Astrocyte (in vitro differentiated cells and primary cell): ENCODE measurements around the gene NAA16. TPM values are rescaled to one million over a fixed set of nuclear protein-coding genes. Genes with fewer than 3 reads are reported as not detected.
"Not testable (repeated sequence)": the region's sequence is repeated elsewhere in the genome, so short reads cannot be mapped to it uniquely, and the experiment has no call there.

Experiments
- DNase-seq: peaks from one replicate; pipeline ENCODE4 v3.0.0-alpha.2; 2010; ENCODE audit warnings: low read depth
- FAIRE-seq: peaks from 2 replicates; lab custom pipeline; 2011; peaks lifted over from hg19 to GRCh38; lab: Jason Lieb, UNC
- H2AFZ ChIP-seq: 2 replicates; pipeline ENCODE4 v1.6.0; 2012; ENCODE audit warnings: low read depth, low read length, inconsistent platforms
- H3K27ac ChIP-seq: 2 replicates; pipeline ENCODE4 v1.5.1; 2011; ENCODE audit warnings: low read depth, low read length, inconsistent platforms
- H3K27me3 ChIP-seq: 2 replicates; pipeline ENCODE4 v1.6.0; 2011; ENCODE audit warnings: low read length, inconsistent platforms; ENCODE audit not compliant: insufficient read depth
- H3K36me3 ChIP-seq: 2 replicates; pipeline ENCODE4 v1.5.1; 2011; ENCODE audit warnings: low read length, inconsistent platforms; ENCODE audit not compliant: insufficient read depth
- H3K4me1 ChIP-seq: 2 replicates; pipeline ENCODE4 v1.5.1; 2011; ENCODE audit warnings: low read length, inconsistent platforms; ENCODE audit not compliant: insufficient read depth
- H3K4me2 ChIP-seq: 2 replicates; pipeline ENCODE4 v1.6.0; 2012; ENCODE audit warnings: low read length, inconsistent platforms
- H3K4me3 ChIP-seq: 2 replicates; pipeline ENCODE4 v1.5.1; 2011; ENCODE audit warnings: low read depth, mild to moderate bottlenecking, low read length, inconsistent platforms; ENCODE audit not compliant: insufficient read depth
- H3K79me2 ChIP-seq: 2 replicates; pipeline ENCODE4 v1.6.0; 2012; ENCODE audit warnings: mild to moderate bottlenecking, low read length, inconsistent platforms; ENCODE audit not compliant: insufficient read depth
- H3K9ac ChIP-seq: 2 replicates; pipeline ENCODE4 v1.6.0; 2012; ENCODE audit warnings: mild to moderate bottlenecking, low read length, inconsistent platforms
- H3K9me3 ChIP-seq: 2 replicates; pipeline ENCODE4 v1.5.1; 2012; ENCODE audit warnings: low read depth, mild to moderate bottlenecking, low read length, inconsistent platforms; ENCODE audit not compliant: insufficient read depth
- H4K20me1 ChIP-seq: 2 replicates; pipeline ENCODE4 v1.6.0; 2012; ENCODE audit warnings: low read length, inconsistent platforms; ENCODE audit not compliant: insufficient read depth
- H3K27ac Mint-ChIP-seq: one replicate; pipeline ENCODE4 v1.8.0; 2021; ENCODE audit warnings: mild to moderate bottlenecking, mixed read lengths; ENCODE audit not compliant: unreplicated experiment
- H3K27me3 Mint-ChIP-seq: one replicate; pipeline ENCODE4 v1.8.0; 2021; ENCODE audit warnings: low read depth, mixed read lengths; ENCODE audit not compliant: unreplicated experiment
- H3K36me3 Mint-ChIP-seq: one replicate; pipeline ENCODE4 v1.8.0; 2021; ENCODE audit warnings: low read depth, mixed read lengths; ENCODE audit not compliant: unreplicated experiment
- H3K4me1 Mint-ChIP-seq: one replicate; pipeline ENCODE4 v1.8.0; 2021; ENCODE audit warnings: low read depth, mixed read lengths; ENCODE audit not compliant: unreplicated experiment
- H3K4me3 Mint-ChIP-seq: one replicate; pipeline ENCODE4 v1.8.0; 2021; ENCODE audit warnings: mild to moderate bottlenecking, moderate library complexity, mixed read lengths; ENCODE audit not compliant: unreplicated experiment
- H3K9me3 Mint-ChIP-seq: one replicate; pipeline ENCODE4 v1.8.0; 2021; ENCODE audit warnings: mild to moderate bottlenecking, mixed read lengths; ENCODE audit not compliant: unreplicated experiment
- CTCF ChIP-seq: IDR thresholded peaks from 2 replicates; pipeline ENCODE4 v1.5.1; 2011; ENCODE audit warnings: low read depth, mild to moderate bottlenecking, inconsistent platforms, low read length, moderate library complexity; ENCODE audit not compliant: insufficient read depth
- EZH2 ChIP-seq: IDR thresholded peaks from 2 replicates; pipeline ENCODE4 v1.6.1; 2012; ENCODE audit warnings: mild to moderate bottlenecking, low read length, inconsistent platforms; ENCODE audit not compliant: insufficient read depth
- total RNA-seq: library from RNA; stranded (reverse); gene quantifications from 2 replicates; pipeline ENCODE4 v1.2.1, GENCODE V29; 2021

The NAA16 gene
- total RNA-seq, 1 donor from 2014 or later: 11.5 TPM

GRCh38 chr13:41273831-41274441 lies 37.1 kb upstream of the NAA16 start:
- H3K36me3 Mint-ChIP-seq: no peaks in the 10 kb centered on the region
- peaks cover 4% of the 10 kb centered on the region for H3K9me3 ChIP-seq
- H3K27ac Mint-ChIP-seq: no peak overlapping the region
- H3K27me3 ChIP-seq: no peaks in the 10 kb centered on the region
- H3K27ac ChIP-seq: no peak overlapping the region
- peaks cover 7% of the 10 kb centered on the region for H3K9me3 Mint-ChIP-seq
- H3K9ac ChIP-seq: no peak overlapping the region
- no peaks in the 10 kb centered on the region for H3K36me3 ChIP-seq
- H2AFZ ChIP-seq: no peak overlapping the region
- H3K4me1 ChIP-seq: no peaks in the 10 kb centered on the region
- H3K4me1 Mint-ChIP-seq: no peaks in the 10 kb centered on the region
- H3K79me2 ChIP-seq: no peaks in the 10 kb centered on the region
- FAIRE-seq (no peak), DNase-seq (no peak)
- no peak for TF ChIP-seq CTCF
- TF ChIP-seq EZH2: no peak
- H3K4me3 ChIP-seq: no peak overlapping the region
- H3K27me3 Mint-ChIP-seq: no peaks in the 10 kb centered on the region
- no peak overlapping the region for H3K4me3 Mint-ChIP-seq
- H4K20me1 ChIP-seq: no peaks in the 10 kb centered on the region
- H3K4me2 ChIP-seq: no peak overlapping the region

- FAIRE-seq (no peak), DNase-seq (no peak)
- TF ChIP-seq EZH2 (no peak), CTCF (no peak)
- Mint-ChIP-seq H3K36me3 (no peaks in the 10 kb centered on the region), H3K4me3 (no peak overlapping the region), H3K27me3 (no peaks in the 10 kb centered on the region), H3K4me1 (no peaks in the 10 kb centered on the region), H3K9me3 (peaks cover 7% of the 10 kb centered on the region), H3K27ac (no peak overlapping the region)
- Histone ChIP-seq H3K79me2 (no peaks in the 10 kb centered on the region), H3K4me1 (no peaks in the 10 kb centered on the region), H3K36me3 (no peaks in the 10 kb centered on the region), H3K27ac (no peak overlapping the region), H3K4me3 (no peak overlapping the region), H3K4me2 (no peak overlapping the region), H4K20me1 (no peaks in the 10 kb centered on the region), H3K27me3 (no peaks in the 10 kb centered on the region), H2AFZ (no peak overlapping the region), H3K9ac (no peak overlapping the region), H3K9me3 (peaks cover 4% of the 10 kb centered on the region)
Measured at GRCh38 chr13:41274881-41275280, 36.2 kb upstream of the NAA16 start.

- Histone ChIP-seq H3K27ac (no peak overlapping the region), H3K4me1 (no peaks in the 10 kb centered on the region), H2AFZ (no peak overlapping the region), H3K9me3 (no peaks in the 10 kb centered on the region), H3K79me2 (no peaks in the 10 kb centered on the region), H3K36me3 (no peaks in the 10 kb centered on the region), H3K4me2 (no peak overlapping the region), H3K27me3 (no peaks in the 10 kb centered on the region), H3K4me3 (no peak overlapping the region), H3K9ac (no peak overlapping the region), H4K20me1 (no peaks in the 10 kb centered on the region)
- no peaks in the 10 kb centered on the region for H3K36me3 Mint-ChIP-seq
- H3K27ac Mint-ChIP-seq: no peak overlapping the region
- H3K9me3 Mint-ChIP-seq: peaks cover 3% of the 10 kb centered on the region
- H3K27me3 Mint-ChIP-seq: no peaks in the 10 kb centered on the region
- TF ChIP-seq CTCF: no peak
- TF ChIP-seq EZH2: no peak
- H3K4me3 Mint-ChIP-seq: no peak overlapping the region
- FAIRE-seq (no peak), DNase-seq (no peak)
- no peaks in the 10 kb centered on the region for H3K4me1 Mint-ChIP-seq
Measured at GRCh38 chr13:41276824-41277223, 34.2 kb upstream of the NAA16 start.

- not testable (repeated sequence) for H3K36me3 ChIP-seq, H3K9me3 ChIP-seq, H3K4me2 ChIP-seq, H3K27ac Mint-ChIP-seq, H3K9me3 Mint-ChIP-seq, H3K4me3 Mint-ChIP-seq, FAIRE-seq, H3K9ac ChIP-seq, H3K27ac ChIP-seq, H3K4me3 ChIP-seq, H3K4me1 ChIP-seq, H3K27me3 ChIP-seq, H3K79me2 ChIP-seq, DNase-seq, H2AFZ ChIP-seq, H4K20me1 ChIP-seq, H3K4me1 Mint-ChIP-seq, H3K27me3 Mint-ChIP-seq, H3K36me3 Mint-ChIP-seq
Measured at GRCh38 chr13:41279156-41279555, 31.9 kb upstream of the NAA16 start.
